Measurements from ENCODE around the gene PRLHR.

GRCh38 chr10:118573512-118573911, 21.9 kb downstream of the PRLHR start:
- TF ChIP-seq NFIC (IDR thresholded peaks at IDR 0.05; ENCODE audit: low read length) (no peak), EZH2 (conservative IDR thresholded peaks at IDR 0.05; ENCODE audit: low read depth, low read length) (no peak), CCAR2 (optimal IDR thresholded peaks at IDR 0.05; ENCODE audit: low read depth, low read length) (no peak), CBX5 (CRISPR knock-in tag; IDR thresholded peaks at IDR 0.05; ENCODE audit: borderline replicate concordance) (no peak), POLR2A (IDR thresholded peaks at IDR 0.05; ENCODE audit: insufficient read depth in 1 of 2, low read depth in 2 of 2, low read length in 2 of 2) (no peak), BRCA1 (CRISPR knock-in tag; IDR thresholded peaks at IDR 0.05) (no peak), CTCF (CRISPR knock-in tag; IDR thresholded peaks at IDR 0.05) (no peak), FOXA1 (IDR thresholded peaks at IDR 0.05) (no peak), FOXA1 (CRISPR knock-in tag; IDR thresholded peaks at IDR 0.05) (no peak), REST (IDR thresholded peaks at IDR 0.05; ENCODE audit: borderline replicate concordance in 1 of 2, low read depth in 1 of 2, low read length in 2 of 2) (no peak), CREBL2 (CRISPR knock-in tag; IDR thresholded peaks at IDR 0.05; ENCODE audit: borderline replicate concordance) (no peak), PRDM10 (CRISPR knock-in tag; IDR thresholded peaks at IDR 0.05; ENCODE audit: low read depth) (no peak), NFYC (CRISPR knock-in tag; IDR thresholded peaks at IDR 0.05) (no peak), ZZZ3 (CRISPR knock-in tag; IDR thresholded peaks at IDR 0.05; ENCODE audit: borderline replicate concordance) (no peak), HNF1A (IDR thresholded peaks at IDR 0.05; ENCODE audit: low read depth) (no peak), HNF1A (CRISPR knock-in tag; IDR thresholded peaks at IDR 0.05; ENCODE audit: borderline replicate concordance) (no peak)

Measured in HepG2 (cell line).